ENCODE data around the gene LTK.

LTK gene

GRCh38 chr15:41535544-41535943, 21.9 kb upstream of the LTK start:
- DNase-seq (ENCODE audit: low spot score) (no peak), FAIRE-seq (no peak)

DNA sequence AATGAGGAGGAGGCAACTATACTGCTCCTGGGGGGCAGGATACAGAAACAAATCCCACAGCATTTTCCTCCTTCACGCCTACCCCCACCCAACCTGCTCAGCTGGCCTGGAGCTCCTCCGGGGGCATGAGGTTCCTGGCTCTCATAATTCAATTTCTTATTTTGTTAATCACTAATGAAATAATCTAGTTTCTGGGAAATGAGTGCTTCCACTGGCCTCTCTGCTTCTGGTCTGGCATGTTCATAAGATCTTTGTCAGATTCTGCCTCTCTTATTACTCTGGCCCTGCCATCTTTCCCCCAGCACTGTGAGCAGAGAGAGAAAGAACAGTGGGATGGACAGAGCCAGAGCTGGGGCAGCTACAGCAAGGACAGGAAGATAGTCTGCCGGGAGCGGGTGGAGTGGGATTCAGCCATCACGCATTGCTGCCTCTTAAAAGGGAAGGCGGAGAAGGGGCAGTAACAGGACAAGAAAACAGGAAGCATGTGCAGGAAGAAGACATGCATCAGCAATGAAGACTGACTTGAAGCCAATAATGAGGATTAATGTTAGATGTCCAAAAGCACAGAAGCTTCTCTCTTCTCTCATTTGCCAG, 16.8 kb upstream of the LTK start:
- DNase-seq (ENCODE audit: low spot score) (no peak), FAIRE-seq (no peak)

DNA sequence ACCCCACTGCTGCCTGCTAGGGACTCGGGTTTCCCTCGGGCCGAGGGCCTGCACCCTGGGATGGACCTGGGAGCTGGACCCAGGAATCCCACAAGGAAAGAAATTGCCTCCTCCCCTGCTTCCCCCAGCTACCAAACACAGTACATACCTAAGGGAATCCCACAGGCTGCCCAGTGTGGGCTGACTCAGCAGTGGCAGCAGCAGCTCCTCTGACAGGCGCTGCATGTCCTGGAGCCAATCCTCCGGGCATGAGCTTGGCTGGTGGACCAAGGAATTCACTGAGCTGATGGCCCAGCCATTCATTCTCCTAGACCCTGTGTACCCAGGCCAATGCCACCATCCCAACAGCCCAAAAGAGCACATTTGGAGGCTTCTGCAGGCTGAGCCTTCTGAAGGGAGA, 9.5 kb upstream of the LTK start:
- no peak for DNase-seq (ENCODE audit: low spot score)
- no peak for FAIRE-seq

DNA sequence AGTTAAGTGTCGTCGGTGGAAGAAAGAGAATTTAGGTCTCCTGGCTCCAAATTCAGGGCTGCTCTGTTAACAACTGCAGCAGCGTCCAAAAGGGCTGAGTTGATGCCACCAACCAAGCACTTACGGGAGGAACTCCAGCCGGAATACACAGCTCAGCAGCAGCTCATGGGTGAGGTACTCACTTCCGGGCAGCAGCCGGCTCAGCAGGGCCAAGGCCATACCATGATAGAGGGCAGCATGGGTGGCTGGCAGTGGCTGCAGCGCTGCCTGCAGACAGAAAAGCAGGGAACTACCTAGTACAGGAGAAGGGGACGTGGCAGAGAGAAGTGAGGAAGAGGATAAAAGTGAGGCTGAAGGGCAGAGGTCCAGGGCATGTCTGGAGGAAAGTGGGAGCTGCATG, 8.0 kb upstream of the LTK start:
- FAIRE-seq: no peak

GRCh38 chr15:41520636-41521035, 7.0 kb upstream of the LTK start:
- FAIRE-seq: no peak
- no peak for DNase-seq (ENCODE audit: low spot score)

More for the DNA sequence above, 8.0 kb upstream of the LTK start:
- no peak for DNase-seq (ENCODE audit: low spot score)

DNA sequence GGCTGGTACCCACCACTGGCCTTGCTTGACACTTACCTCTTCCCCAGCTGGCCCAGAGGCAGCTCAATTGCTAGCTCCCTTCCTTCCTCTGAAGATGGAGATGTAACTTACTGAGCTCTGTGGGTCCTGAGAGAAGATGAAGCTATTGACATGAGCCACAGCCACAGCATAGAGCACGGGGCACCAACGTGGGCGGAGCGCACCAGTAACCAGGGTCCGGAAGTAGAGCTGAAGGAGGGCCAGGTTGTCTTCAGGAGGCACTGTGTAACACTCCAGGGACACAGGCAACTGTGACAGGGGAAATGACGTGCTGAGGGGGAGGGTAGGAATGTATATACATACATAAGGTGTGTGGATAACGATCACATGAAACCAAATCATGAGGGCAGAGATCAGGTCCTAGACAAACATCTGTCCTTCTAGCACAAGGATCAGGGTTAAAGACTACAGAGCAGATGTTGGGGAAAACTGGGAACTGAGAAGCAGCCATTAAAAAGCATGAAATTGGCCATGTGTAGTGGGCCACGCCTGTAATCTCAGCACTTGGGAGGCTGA, 4.3 kb upstream of the LTK start:
- FAIRE-seq: no peak
- DNase-seq (ENCODE audit: low spot score): no peak

- no peak for DNase-seq (ENCODE audit: low spot score)
- no peak for FAIRE-seq
These were observed 604 bp downstream of the LTK start for GRCh38 chr15:41512940-41513505.

GRCh38 chr15:41512512-41512939, 1.1 kb downstream of the LTK start:
- FAIRE-seq (no peak), DNase-seq (ENCODE audit: low spot score) (no peak)

- DNase-seq (ENCODE audit: low spot score) (no peak), FAIRE-seq (no peak)
These were observed 1.7 kb downstream of the LTK start for GRCh38 chr15:41511899-41512369.

DNA sequence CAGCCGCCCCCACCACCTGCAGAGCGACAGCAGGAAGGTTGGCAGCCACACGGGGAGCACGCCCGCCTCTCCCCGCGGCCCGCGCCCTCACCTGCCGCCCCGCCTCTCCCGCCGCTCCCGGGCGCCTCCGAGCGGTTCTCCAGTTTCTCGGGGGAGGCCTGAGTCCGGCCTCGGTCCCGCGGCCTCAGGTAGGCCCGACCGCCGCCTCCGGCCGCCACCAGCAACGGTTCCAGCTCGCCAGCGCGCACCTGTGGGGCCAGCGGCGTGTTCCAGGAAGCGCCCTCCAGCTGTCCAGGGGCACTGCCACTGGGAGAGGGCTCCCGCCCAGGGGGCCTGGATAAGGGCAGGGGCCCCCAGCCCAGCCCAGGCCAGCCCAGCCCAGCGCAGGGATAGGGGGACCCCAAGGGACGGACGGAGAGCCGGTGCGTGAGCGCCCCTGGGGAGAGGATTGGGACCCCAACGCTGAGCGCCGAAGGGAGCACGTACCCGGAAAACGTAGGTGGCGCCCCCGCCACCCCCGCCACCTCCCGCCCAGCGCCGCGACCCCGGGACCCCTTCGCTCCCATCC, 2.2 kb downstream of the LTK start:
- no peak for FAIRE-seq
- DNase-seq (ENCODE audit: low spot score): no peak

GRCh38 chr15:41510728-41511127, 2.9 kb downstream of the LTK start:
- FAIRE-seq (no peak), DNase-seq (ENCODE audit: low spot score) (no peak)

DNA sequence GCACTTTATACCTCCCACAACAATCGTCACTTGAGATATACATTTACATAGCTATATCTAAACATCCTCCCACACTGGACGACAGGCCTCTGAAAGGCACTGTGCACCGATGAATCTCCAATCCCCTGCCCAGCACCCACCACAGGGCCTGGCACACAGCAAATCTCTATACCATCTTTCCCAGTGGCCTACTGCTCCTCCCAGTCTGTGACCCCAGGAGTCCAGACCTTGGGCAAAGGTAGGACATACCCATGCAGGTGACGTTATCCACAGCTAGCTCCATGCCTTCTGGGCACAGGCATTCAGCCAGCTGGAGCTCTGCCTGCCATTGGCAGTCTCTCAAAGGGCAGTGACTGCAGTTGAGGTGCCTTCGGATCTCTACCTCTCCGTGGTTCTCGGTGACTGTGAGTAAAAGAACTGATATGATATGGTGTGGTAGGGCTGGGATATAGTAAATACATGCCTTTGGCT, 5.8 kb downstream of the LTK start:
- DNase-seq (ENCODE audit: low spot score): no peak
- no peak for FAIRE-seq

- FAIRE-seq: no peak
- no peak for DNase-seq (ENCODE audit: low spot score)
These were observed 6.8 kb downstream of the LTK start for GRCh38 chr15:41506796-41507341.

DNA sequence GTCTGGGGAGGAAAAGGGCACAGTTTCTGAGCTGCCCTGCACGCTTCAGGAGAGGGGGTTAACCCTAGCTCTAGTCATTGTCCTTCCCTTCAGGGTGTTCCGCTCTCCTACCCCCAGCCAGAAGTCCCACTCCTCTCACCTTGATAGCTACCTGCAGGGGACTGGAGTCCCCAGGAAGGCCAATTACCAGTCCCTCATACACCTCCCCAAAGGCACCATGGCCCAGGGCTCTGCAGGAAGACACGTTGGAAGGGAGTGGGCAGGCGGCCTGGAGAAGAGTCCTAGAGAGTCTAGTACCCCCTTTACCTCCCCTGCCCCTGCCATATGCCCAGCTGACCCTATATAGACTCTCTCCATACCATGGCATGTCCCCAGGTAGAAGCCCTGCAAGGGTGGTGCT, 7.9 kb downstream of the LTK start:
- no peak for FAIRE-seq
- no peak for DNase-seq (ENCODE audit: low spot score)

- no peak for FAIRE-seq
These were observed 8.7 kb downstream of the LTK start for GRCh38 chr15:41504751-41505492.

GRCh38 chr15:41503669-41504010, 10.0 kb downstream of the LTK start:
- FAIRE-seq: no peak

More at GRCh38 chr15:41504751-41505492, 8.7 kb downstream of the LTK start:
- DNase-seq (ENCODE audit: low spot score): no peak

DNA sequence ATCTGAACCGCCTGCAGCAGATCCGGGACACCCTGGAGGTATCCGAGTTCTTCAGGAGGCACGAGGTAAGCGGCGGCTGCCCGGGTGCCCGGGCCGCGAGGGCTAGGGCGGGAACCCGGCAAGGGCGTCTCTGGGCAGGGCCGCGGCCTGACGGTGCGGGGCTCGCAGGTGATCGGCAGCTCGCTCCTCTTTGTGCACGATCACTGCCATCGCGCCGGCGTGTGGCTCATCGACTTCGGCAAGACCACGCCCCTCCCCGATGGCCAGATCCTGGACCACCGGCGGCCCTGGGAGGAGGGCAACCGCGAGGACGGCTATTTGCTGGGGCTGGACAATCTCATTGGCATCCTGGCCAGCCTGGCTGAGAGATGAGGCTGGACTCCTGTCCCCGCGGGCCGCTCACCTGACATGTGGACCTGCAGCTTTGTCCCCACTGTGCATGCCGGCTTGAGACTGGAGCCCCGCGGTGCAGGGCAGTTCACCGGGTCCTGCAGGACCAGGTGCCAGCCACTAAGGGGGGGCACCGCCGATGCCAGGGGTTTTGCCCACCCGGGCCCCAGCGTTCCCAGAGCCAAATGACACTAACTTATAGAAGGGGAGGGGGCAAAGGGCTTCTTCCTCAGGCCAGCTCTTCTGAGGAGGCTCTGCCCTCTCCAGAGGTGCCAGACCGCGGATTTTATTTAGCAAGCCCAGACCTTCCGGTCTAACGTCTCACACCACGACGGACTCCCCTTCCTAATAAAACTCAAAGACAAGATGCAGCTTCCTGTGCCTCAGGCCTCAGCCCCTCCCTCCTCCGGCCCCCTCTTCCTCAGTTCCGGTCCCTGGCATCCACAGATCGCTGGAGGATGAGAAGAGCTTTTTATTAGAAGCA, 10.6 kb downstream of the LTK start:
- no peak for DNase-seq (ENCODE audit: low spot score)
- FAIRE-seq: no peak

More at GRCh38 chr15:41503669-41504010, 10.0 kb downstream of the LTK start:
- no peak for DNase-seq (ENCODE audit: low spot score)

GRCh38 chr15:41501931-41502794, 11.5 kb downstream of the LTK start:
- no peak for DNase-seq (ENCODE audit: low spot score)
- FAIRE-seq: no peak

DNA sequence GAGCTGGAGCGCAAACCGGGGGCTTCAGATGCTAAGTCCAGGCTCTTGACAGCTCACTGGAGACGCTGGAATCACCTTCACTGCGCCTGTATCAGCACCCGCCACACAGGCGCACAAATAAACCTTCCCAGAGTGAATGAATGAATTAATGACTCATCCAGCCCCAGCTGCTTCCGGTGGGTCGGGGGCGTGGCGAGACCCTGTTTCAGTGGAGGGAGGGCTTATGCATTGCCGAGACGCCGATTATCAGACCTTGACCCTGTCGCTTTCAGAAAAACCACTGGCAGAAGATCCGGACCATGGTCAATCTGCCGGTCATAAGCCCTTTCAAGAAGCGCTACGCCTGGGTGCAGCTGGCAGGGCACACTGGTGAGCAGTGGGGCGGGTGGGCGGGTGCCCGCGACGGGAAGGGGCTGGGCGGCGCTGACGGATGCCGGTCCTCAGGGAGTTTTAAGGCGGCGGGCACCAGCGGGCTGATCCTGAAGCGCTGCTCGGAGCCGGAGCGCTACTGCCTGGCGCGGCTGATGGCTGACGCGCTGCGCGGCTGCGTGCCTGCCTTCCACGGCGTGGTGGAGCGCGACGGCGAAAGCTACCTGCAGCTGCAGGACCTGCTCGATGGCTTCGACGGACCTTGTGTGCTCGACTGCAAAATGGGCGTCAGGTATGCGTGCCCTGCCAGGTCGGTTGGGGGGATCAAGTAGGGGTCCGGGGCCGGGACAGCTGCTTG, 12.3 kb downstream of the LTK start:
- no peak for DNase-seq (ENCODE audit: low spot score)
- FAIRE-seq: no peak
